HG03060 (cell line): ENCODE results near the gene TRIM44.

Experiments
- ATAC-seq: cut with Tn5 transposase; IDR thresholded peaks from one replicate; pipeline ENCODE4 v1.9.1; 2021; ENCODE audit warnings: low read depth, moderate number of reproducible peaks; ENCODE audit not compliant: unreplicated experiment

The TRIM44 gene, protein sequence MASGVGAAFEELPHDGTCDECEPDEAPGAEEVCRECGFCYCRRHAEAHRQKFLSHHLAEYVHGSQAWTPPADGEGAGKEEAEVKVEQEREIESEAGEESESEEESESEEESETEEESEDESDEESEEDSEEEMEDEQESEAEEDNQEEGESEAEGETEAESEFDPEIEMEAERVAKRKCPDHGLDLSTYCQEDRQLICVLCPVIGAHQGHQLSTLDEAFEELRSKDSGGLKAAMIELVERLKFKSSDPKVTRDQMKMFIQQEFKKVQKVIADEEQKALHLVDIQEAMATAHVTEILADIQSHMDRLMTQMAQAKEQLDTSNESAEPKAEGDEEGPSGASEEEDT

DNA sequence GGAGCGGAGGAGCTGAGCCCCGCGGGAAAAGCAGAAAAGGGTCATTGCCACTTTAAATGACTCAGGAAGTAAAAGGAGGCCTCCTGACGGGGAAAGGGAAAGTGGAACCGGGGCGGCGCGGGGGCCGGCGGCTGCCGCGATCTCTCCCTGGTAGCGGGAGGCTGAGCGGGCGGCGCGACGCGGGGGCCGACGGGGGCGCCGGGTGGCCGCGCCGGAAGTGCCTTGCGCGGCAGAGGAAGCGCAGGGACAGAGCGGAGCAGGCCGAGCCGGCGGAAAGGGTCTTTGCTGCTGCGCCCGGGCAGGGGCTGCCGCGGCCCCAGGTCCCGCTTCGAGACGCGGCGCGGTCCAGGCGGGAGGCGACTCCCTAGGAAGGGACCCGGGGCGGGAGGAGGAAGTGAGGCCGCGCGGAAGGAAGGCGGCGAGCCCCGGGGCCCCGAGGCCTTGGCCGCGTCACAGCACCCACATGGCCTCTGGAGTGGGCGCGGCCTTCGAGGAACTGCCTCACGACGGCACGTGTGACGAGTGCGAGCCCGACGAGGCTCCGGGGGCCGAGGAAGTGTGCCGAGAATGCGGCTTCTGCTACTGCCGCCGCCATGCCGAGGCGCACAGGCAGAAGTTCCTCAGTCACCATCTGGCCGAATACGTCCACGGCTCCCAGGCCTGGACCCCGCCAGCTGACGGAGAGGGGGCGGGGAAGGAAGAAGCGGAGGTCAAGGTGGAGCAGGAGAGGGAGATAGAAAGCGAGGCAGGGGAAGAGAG is at the start of gene TRIM44:
Gene TRIM44, plus strand, starts transcription at position 127 of the 759 bp plus-strand sequence. Its CDS starts 337 bp downstream, at position 464.
- no peak for ATAC-seq

DNA sequence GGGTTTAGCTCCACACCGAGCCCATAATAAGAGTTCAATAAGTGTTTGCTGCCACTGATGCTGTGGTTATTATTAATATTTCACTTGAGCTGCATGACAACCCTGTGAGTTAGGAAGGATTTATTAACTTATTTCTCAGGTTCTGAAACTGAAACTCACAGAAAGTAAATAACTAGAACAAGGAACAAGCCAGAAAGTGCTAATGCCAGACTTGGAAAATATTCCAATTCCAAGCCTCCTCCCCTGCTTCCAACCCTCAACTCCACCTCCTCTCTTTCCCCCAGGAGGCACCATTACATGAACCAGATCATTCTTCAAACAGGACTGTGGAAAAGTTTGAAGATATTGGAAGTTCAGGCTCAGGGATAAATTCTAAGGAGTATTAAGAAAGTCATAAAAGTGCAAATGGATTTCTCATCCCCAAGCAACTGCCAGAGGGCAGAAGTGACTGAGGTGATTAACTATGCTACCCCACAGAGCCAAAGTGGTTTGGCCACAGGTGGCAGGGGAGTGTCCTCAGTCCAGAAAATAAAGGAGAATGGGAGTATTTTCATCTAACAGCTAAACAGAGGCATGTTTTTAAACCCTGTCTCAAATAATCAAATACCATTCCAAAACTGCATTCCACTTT is 47.5 kb upstream of the TRIM44 start:
- no peak for ATAC-seq

DNA sequence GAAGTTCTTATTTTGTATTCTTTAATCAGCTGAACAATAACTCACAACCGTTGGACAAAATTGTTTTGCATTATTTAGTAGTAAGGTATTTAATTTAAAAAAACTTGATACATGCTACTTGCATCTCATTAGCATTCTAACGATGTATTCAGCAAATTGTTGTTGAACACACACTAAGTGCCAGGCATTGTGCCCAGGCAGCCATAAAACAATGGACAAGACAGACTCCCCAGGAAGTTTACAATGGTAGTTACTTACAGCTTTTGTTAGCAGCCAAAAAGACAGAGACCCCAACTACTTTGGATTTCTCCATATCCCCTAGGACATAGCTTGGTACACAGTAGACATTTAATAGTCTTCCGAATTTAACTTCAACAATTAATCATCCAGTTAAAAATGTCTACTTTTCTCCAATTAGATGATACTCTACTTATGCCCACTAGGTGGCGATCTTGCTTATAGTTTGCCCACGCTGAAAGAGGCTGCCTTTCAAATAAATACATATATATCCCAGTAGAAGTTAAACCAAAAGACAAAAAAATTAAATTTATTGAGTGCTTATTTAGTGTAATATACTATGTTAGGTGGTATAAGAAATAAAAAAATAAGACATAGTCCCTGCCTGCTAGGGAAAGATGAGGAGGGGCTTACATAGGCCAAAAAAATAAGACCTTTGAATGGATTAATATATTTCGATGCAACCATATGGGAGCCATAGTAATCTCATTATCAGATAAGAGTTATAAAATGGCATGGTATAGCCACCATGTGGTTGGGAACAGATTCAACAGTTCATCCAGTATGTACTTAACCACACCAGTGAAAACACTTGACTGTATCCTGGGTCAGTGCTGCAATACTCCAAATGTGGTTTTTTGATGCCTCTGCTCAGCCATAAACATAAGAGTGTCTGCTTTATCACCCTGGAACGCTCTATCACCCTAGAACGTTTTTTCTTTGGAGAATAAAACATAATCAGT is 46.4 kb upstream of the TRIM44 start:
- ATAC-seq: no peak

DNA sequence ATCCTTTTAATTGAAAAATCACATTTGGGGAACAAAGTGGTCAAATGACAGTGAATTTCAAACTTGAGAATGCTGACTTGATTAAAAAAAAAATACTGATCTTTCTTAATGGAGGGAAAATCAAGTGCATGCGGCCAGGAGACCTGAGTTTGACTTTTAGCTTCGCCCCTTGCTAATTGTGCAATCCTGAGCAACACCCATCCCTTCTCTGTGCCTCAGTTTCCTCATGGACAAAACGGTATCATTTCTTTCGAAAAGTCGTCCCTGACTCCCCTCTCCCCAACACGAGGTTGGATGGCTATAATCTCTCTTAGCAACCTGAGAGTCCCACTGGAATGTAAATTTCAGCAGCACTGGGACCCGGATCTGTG is 45.3 kb upstream of the TRIM44 start:
- no peak for ATAC-seq

GRCh38 chr11:35617687-35618496 is 44.7 kb upstream of the TRIM44 start, which contains the start of gene FJX1:
Gene FJX1, plus strand, starts transcription at chr11:35618460. Its CDS starts 177 bp downstream, at chr11:35618637.
- no peak for ATAC-seq

DNA sequence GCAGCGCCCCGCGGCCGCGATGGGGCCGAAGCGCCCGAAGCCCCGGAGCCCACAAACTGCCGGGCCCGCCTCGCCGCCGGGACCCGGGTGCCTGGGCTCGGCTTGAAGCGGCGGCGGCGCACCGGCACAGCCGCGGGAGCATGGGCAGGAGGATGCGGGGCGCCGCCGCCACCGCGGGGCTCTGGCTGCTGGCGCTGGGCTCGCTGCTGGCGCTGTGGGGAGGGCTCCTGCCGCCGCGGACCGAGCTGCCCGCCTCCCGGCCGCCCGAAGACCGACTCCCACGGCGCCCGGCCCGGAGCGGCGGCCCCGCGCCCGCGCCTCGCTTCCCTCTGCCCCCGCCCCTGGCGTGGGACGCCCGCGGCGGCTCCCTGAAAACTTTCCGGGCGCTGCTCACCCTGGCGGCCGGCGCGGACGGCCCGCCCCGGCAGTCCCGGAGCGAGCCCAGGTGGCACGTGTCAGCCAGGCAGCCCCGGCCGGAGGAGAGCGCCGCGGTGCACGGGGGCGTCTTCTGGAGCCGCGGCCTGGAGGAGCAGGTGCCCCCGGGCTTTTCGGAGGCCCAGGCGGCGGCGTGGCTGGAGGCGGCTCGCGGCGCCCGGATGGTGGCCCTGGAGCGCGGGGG is 44.0 kb upstream of the TRIM44 start:
- no peak for ATAC-seq

GRCh38 chr11:35619116-35619854 is 43.3 kb upstream of the TRIM44 start:
- ATAC-seq: no peak

- no peak for ATAC-seq
Observed at GRCh38 chr11:35619855-35620640, 42.5 kb upstream of the TRIM44 start.

DNA sequence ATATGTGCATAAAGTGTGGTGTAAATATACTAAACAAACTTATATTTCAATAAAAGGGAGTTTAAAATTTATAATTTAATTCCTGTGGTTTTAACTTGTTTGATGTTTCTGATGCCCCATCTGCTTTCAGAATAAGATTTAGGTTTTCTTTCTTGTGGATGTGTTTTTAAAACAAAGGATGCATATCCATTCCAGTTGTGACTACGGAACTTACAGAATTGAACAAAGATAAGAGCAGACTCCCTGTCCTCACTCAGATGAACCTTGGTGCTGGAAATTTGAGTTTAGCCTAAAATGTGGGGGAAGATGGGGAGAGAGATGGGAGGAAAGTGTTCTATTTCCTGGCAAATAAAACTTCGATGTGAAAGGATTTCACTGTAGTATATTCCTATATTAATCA is 41.8 kb upstream of the TRIM44 start:
- no peak for ATAC-seq

- ATAC-seq: no peak
Observed at GRCh38 chr11:35621620-35622019, 41.0 kb upstream of the TRIM44 start.

- no peak for ATAC-seq
Observed at GRCh38 chr11:35622070-35622469, 40.5 kb upstream of the TRIM44 start.

DNA sequence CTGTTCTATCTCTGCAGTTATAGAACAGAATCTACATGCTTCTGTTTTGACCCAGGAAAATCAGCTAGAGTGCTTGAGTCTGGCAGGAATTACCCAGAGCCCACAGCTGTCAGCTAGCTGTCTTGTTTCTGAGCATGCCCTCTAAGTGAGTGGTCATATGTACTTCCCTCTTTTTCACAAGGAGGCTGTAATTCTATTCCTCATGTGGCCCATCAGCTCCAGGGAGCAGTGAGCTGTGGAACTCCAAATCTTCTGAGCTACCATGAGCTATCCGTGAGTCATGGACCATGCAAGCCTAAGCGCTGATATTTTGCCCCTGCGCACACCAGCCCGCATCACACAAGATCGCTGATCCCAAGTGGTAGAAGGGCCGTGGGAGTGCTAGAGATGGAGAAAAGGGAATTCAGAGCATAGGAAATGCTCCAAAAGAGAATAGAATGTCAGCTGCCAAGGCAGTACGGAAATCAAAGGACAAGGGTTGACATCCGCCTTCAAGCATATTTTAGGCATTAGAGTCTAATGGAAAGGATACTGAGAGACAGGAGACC is 38.9 kb upstream of the TRIM44 start:
- no peak for ATAC-seq

DNA sequence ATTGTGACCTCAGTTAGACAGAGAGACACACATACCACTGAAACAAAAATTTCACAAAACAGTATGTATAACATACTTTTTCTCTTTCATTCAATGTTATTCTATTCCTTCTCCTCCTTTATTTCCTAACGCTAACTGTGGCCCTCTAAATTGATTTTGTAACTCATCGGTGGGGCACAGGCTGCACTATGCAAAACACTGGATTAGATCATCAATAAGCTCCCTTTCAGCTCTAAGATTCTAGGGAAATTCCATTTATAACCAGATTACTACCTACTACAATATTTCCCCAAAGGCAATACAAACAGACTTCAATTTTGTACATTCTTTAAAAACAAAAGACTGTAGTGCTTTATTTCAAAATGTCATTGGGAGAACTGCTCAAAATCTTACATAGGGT is 38.3 kb upstream of the TRIM44 start:
- no peak for ATAC-seq

- no peak for ATAC-seq
Observed at GRCh38 chr11:35624781-35625180, 37.8 kb upstream of the TRIM44 start.

GRCh38 chr11:35626501-35626900 is 36.1 kb upstream of the TRIM44 start:
- no peak for ATAC-seq

GRCh38 chr11:35629511-35629910 is 33.1 kb upstream of the TRIM44 start:
- no peak for ATAC-seq

DNA sequence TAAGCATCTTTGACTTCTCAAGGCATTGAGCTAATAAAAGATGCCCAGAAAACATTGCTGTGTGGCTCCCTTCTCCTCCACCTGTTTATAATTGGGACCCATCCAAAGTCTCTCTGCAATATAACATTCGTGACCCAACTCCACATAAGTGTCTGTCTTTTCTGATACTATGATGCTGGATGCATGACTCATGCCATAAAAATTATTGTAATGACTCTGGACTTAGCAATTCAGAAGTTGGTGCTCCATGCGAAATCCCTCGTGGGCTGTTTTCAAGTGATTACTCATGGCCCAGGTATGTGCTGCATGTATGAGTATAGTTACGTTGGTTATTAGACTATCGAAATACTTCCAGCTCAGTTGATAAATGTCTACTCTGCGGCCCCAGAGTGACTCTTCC is 32.7 kb upstream of the TRIM44 start:
- ATAC-seq: no peak
